A549 (cell line): ENCODE results near the gene LTF. TPM values are rescaled to one million over a fixed set of nuclear protein-coding genes. Genes with fewer than 3 reads are reported as not detected.

Experiments used
- ATAC-seq, 2 experiments: fragments of 200-7000 bp in 1 of 2; fragments of >200 bp in 1 of 2; cut with Nextera tagmentation in 1 of 2; cut with Tn5 transposase in 1 of 2; 3 replicates each; pipeline versions ENCODE4 v1.8.0 to v1.9.1; 2018 to 2020; ENCODE audit warnings: mild to moderate bottlenecking in 1 of 2, moderate library complexity in 1 of 2
- CTCF ChIA-PET: fragments of 300-600 bp; sonication (Branson Sonifier 250); formaldehyde crosslinking; extraction: SDS; loops from one replicate; lab custom pipeline; 2021; ENCODE audit warnings: antibody characterized with exemption, inconsistent platforms; lab: Yijun Ruan, JAX
- POLR2A ChIA-PET: fragments of 350-600 bp; formaldehyde crosslinking; extraction: SDS; loops from one replicate; lab custom pipeline; 2021; ENCODE audit warnings: antibody characterized with exemption, inconsistent platforms; lab: Yijun Ruan, JAX
- DNase-seq, 2 experiments: peaks; one replicate each; pipeline versions ENCODE4 v3.0.0 to v3.0.0-alpha.2; 2011 to 2016; ENCODE audit warnings: low read depth in 1 of 2, low spot score in 1 of 2
- FAIRE-seq: peaks from 2 replicates; lab custom pipeline; 2011; peaks lifted over from hg19 to GRCh38; lab: Jason Lieb, UNC
- H3K27ac ChIP-seq, 2 experiments: fragments of >200 bp; sonication (Bioruptor Twin); formaldehyde crosslinking; 3 replicates each; pipeline ENCODE4 v1.5.1; 2016 to 2017
- H3K4me1 ChIP-seq: fragments of >200 bp; sonication (Bioruptor Twin); formaldehyde crosslinking; 3 replicates; pipeline ENCODE4 v1.6.1; 2016
- H3K4me2 ChIP-seq: fragments of >200 bp; sonication (Bioruptor Twin); formaldehyde crosslinking; 3 replicates; pipeline ENCODE4 v1.6.1; 2016
- H3K4me3 ChIP-seq: fragments of >200 bp; sonication (Bioruptor Twin); formaldehyde crosslinking; 3 replicates; pipeline ENCODE4 v1.5.1; 2016
- H3K9me3 ChIP-seq: fragments of >200 bp; sonication (Bioruptor Twin); formaldehyde crosslinking; 3 replicates; pipeline ENCODE4 v1.6.1; 2016
- EP300 ChIP-seq, 2 experiments: fragments of >200 bp; sonication (Bioruptor Twin); formaldehyde crosslinking; IDR thresholded peaks; 2 replicates in 1 of 2; 3 replicates in 1 of 2; pipeline ENCODE4 v1.6.1; 2016 to 2017
- FOSB ChIP-seq: fragments of 250-450 bp; sonication (Bioruptor Pico); IDR thresholded peaks from 2 replicates; pipeline ENCODE4 v1.5.0; 2020; ENCODE audit warnings: mild to moderate bottlenecking, moderate library complexity
- FOXS1 ChIP-seq: fragments of 250-450 bp; sonication (Bioruptor Pico); IDR thresholded peaks from 2 replicates; pipeline ENCODE4 v1.5.0; 2020; ENCODE audit warnings: mild to moderate bottlenecking, moderate library complexity
- GATA3 ChIP-seq: IDR thresholded peaks from 2 replicates; pipeline ENCODE4 v1.6.1; 2012; ENCODE audit warnings: borderline replicate concordance
- HDAC2 ChIP-seq: fragments of 200-600 bp; sonication (generic); IDR thresholded peaks from 2 replicates; pipeline ENCODE4 v1.6.1; 2016
- HEYL ChIP-seq: fragments of 250-450 bp; sonication (Bioruptor Pico); IDR thresholded peaks from 2 replicates; pipeline ENCODE4 v1.8.0; 2021; ENCODE audit warnings: mild to moderate bottlenecking, moderate library complexity
- HOXB13 ChIP-seq: fragments of 250-450 bp; sonication (Bioruptor Pico); IDR thresholded peaks from 2 replicates; pipeline ENCODE4 v1.5.0; 2020; ENCODE audit warnings: low read depth, mild to moderate bottlenecking, moderate library complexity
- HOXB5 ChIP-seq: fragments of 250-450 bp; sonication (Bioruptor Pico); IDR thresholded peaks from 2 replicates; pipeline ENCODE4 v1.5.0; 2020; ENCODE audit warnings: mild to moderate bottlenecking, moderate library complexity
- KDM5A ChIP-seq: fragments of 200-600 bp; sonication (generic); IDR thresholded peaks from 2 replicates; pipeline ENCODE4 v1.6.1; 2016; ENCODE audit warnings: antibody characterized with exemption, mild to moderate bottlenecking
- MAZ ChIP-seq: fragments of 150-350 bp; IDR thresholded peaks from 2 replicates; pipeline ENCODE4 v1.6.1; 2014; ENCODE audit warnings: antibody characterized with exemption, low read depth, low read length, borderline replicate concordance
- MYC ChIP-seq: IDR thresholded peaks from 2 replicates; pipeline ENCODE4 v1.6.1; 2012; ENCODE audit warnings: mild to moderate bottlenecking, inconsistent platforms, low read length, improper control_type of control experiment, borderline replicate concordance
- NFE2L2 ChIP-seq: fragments of 150-350 bp; conservative IDR thresholded peaks from 2 replicates; pipeline ENCODE4 v1.6.1; 2014; ENCODE audit warnings: low read length
- RAD21 ChIP-seq, 2 experiments: fragments of >200 bp in 1 of 2; sonication (Bioruptor Twin) in 1 of 2; formaldehyde crosslinking in 1 of 2; IDR thresholded peaks in 1 of 2; conservative IDR thresholded peaks in 1 of 2; 2 replicates in 1 of 2; 3 replicates in 1 of 2; pipeline ENCODE4 v1.6.1; 2012 to 2018; ENCODE audit warnings: inconsistent platforms in 1 of 2
- RARB ChIP-seq: fragments of 250-450 bp; sonication (Bioruptor Pico); IDR thresholded peaks from 2 replicates; pipeline ENCODE4 v1.8.0; 2021; ENCODE audit warnings: mild to moderate bottlenecking, moderate library complexity
- SMC3 ChIP-seq: fragments of >200 bp; sonication (Bioruptor Twin); formaldehyde crosslinking; IDR thresholded peaks from 3 replicates; pipeline ENCODE4 v1.6.1; 2018; ENCODE audit warnings: inconsistent platforms
- TP53 ChIP-seq: fragments of 250-450 bp; sonication (Bioruptor Pico); IDR thresholded peaks from 2 replicates; pipeline ENCODE4 v1.5.0; 2021; ENCODE audit warnings: mild to moderate bottlenecking, moderate library complexity
- WGBS: methylation state at CpG from one replicate; pipeline ENCODE4 v1.1.6; 2017; ENCODE audit errors: missing lambda C conversion rate; 5-methylcytosine and 5-hydroxymethylcytosine counted together
- polyA plus RNA-seq, 4 experiments: library from polyadenylated mRNA; depleted of rRNA in 3 of 4; stranded (reverse); fragments of >200 nt; fragmentation: RNase III in 1 of 4; extraction: RNeasy Plus Mini Kit Qiagen cat#74134 plus additional on column Dnase treatment in 1 of 4; gene quantifications; 2 replicates in 3 of 4; 3 replicates in 1 of 4; pipeline ENCODE4 v1.2.3, GENCODE V29; 2011 to 2017
- TF ChIP-seq, protein P1 (sequence below): fragments of >200 bp; sonication (Bioruptor Twin); formaldehyde crosslinking; IDR thresholded peaks from 3 replicates; pipeline ENCODE4 v1.6.1; 2016
- TF ChIP-seq, protein P2 (sequence below): fragments of 250-450 bp; sonication (Bioruptor Pico); IDR thresholded peaks from 2 replicates; pipeline ENCODE4 v1.5.0; 2021; ENCODE audit warnings: mild to moderate bottlenecking, moderate library complexity, borderline replicate concordance
- TF ChIP-seq, protein P3 (sequence below): fragments of 150-350 bp; IDR thresholded peaks from 2 replicates; pipeline ENCODE4 v1.6.1; 2014; ENCODE audit warnings: low read depth, mild to moderate bottlenecking, low read length
- TF ChIP-seq, protein P4 (sequence below): fragments of 250-450 bp; sonication (Bioruptor Pico); IDR thresholded peaks from 2 replicates; pipeline ENCODE4 v1.5.0; 2020; ENCODE audit warnings: low read depth, mild to moderate bottlenecking, moderate library complexity
- TF ChIP-seq, protein P5 (sequence below): fragments of >200 bp; sonication (Bioruptor Twin); formaldehyde crosslinking; IDR thresholded peaks from 2 replicates; pipeline ENCODE4 v1.6.1; 2016

Gene LTF
- polyA plus RNA-seq, 2 of the 4 experiments (the other 2 are of a cell fraction): not detected

DNA sequence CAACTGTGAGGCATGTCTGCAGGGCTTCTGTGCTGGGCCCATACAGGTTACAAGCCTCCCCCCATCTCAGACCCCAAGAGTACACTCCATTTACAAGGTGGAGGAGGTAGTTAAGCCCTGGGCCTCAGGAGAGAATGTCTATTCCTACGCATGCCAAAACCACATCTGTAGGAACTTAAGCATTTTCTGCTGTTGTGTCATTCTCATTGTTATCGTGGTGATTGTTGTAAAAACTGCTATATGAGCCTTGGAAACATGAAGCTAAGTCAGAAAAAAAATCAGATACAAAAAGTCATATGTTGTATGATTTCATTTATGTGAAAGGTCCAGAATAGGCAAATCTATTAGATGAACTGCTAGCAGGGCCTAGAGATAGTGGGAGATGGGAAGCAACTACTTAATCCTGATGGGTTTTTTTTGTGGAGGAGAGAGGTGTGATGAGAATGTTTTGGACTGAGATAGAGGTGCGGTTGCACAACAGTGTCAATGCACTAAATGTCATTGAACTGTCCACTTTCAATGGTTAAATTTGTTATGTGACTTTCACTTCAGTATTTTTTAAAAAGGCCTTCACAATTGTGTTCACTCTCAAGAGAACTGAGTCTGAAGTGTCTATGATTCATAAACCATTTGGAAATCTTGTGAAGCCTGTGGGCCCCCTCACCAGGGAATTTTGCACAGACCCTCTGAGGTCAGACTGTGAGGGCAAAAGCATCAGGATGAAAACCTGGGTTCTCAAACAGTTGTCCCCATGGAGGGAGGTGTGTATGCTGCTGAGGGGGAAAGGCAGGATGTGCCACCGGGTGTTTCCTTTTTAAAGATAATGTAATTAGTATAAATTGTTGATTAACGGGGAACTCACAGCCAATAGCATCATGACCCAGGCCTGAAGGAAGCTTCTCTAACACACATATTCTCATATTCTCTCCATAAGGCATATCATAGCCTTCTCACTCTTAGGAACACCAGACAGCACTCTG is 36.2 kb upstream of the LTF start:
- ChIA-PET POLR2A (no interaction called here), CTCF (interaction anchor here (3.7 kb wide), 1 partner anchor 12 kb away, joined by 22 read pairs; no protein-coding TSS in a partner anchor)
- Histone ChIP-seq H3K9me3 (no peaks in the 10 kb centered on the region), H3K4me1 (no peaks in the 10 kb centered on the region), H3K4me2 (no peak overlapping the region), H3K4me3 (no peak overlapping the region), H3K27ac (no peak overlapping the region)
- ATAC-seq: no peak
- DNase-seq: no peak
- no peak for FAIRE-seq
- TF ChIP-seq HEYL (CRISPR knock-in tag): no peak
- TF ChIP-seq HDAC2: no peak
- TF ChIP-seq GATA3: no peak
- no peak for TF ChIP-seq MYC
- TF ChIP-seq KDM5A: no peak
- no peak for TF ChIP-seq MAZ
- no peak for TF ChIP-seq EP300 (IDR thresholded peaks at IDR 0.05)
- TF ChIP-seq, protein P1, sequence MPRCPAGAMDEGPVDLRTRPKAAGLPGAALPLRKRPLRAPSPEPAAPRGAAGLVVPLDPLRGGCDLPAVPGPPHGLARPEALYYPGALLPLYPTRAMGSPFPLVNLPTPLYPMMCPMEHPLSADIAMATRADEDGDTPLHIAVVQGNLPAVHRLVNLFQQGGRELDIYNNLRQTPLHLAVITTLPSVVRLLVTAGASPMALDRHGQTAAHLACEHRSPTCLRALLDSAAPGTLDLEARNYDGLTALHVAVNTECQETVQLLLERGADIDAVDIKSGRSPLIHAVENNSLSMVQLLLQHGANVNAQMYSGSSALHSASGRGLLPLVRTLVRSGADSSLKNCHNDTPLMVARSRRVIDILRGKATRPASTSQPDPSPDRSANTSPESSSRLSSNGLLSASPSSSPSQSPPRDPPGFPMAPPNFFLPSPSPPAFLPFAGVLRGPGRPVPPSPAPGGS: no peak
- no peak for TF ChIP-seq RARB
- no peak for TF ChIP-seq RAD21 (conservative IDR thresholded peaks at IDR 0.05 in 1 of 2, IDR thresholded peaks at IDR 0.05 in 1 of 2)
- TF ChIP-seq SMC3: no peak
- TF ChIP-seq, protein P2, sequence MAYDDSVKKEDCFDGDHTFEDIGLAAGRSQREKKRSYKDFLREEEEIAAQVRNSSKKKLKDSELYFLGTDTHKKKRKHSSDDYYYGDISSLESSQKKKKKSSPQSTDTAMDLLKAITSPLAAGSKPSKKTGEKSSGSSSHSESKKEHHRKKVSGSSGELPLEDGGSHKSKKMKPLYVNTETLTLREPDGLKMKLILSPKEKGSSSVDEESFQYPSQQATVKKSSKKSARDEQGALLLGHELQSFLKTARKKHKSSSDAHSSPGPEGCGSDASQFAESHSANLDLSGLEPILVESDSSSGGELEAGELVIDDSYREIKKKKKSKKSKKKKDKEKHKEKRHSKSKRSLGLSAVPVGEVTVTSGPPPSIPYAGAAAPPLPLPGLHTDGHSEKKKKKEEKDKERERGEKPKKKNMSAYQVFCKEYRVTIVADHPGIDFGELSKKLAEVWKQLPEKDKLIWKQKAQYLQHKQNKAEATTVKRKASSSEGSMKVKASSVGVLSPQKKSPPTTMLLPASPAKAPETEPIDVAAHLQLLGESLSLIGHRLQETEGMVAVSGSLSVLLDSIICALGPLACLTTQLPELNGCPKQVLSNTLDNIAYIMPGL (CRISPR knock-in tag): no peak
- no peak for TF ChIP-seq HOXB5
- no peak for TF ChIP-seq TP53
- TF ChIP-seq NFE2L2: no peak
- TF ChIP-seq FOXS1 (CRISPR knock-in tag): no peak
- no peak for TF ChIP-seq HOXB13 (CRISPR knock-in tag)
- 52% methylated on average over 5 of the region's 5 CpGs for WGBS

DNA sequence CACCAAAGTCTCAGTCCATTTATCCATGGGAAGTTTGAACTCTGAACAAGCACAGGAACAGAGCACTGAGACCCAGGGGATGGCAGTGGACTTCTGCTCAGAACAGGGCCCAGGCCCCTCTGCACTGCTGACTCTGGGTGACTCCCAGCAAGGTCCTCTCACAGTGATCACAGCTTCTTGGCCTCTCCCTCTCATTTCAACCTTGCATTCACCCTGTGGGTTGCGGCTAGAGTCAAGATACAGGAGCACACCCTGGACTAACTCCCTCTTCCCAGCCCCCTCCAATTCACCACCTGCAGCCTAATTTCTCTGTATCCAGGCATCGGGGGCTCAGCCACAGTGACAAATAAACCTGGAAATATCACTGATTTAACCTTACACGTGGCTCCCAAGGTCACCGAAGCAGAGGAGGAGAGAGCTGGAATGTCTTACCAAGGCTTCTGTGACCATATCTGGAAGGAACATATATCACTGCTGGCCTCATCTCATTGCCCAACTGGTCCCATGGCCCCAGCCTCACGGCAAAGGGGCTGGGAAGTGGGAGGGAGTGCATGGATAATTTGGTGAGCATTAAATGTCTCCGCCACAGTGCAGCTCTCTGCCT is 34.3 kb upstream of the LTF start:
- DNase-seq (no peak), FAIRE-seq (no peak), ATAC-seq (no peak)
- POLR2A ChIA-PET: no interaction called here
- Histone ChIP-seq H3K27ac (no peak overlapping the region), H3K4me1 (no peaks in the 10 kb centered on the region), H3K4me3 (no peak overlapping the region), H3K9me3 (no peaks in the 10 kb centered on the region), H3K4me2 (no peak overlapping the region)
- 56% methylated on average over 6 of the region's 6 CpGs for WGBS
- TF ChIP-seq, protein P3, sequence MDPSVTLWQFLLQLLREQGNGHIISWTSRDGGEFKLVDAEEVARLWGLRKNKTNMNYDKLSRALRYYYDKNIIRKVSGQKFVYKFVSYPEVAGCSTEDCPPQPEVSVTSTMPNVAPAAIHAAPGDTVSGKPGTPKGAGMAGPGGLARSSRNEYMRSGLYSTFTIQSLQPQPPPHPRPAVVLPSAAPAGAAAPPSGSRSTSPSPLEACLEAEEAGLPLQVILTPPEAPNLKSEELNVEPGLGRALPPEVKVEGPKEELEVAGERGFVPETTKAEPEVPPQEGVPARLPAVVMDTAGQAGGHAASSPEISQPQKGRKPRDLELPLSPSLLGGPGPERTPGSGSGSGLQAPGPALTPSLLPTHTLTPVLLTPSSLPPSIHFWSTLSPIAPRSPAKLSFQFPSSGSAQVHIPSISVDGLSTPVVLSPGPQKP: no peak
- TF ChIP-seq FOSB (CRISPR knock-in tag): no peak
- TF ChIP-seq, protein P4, sequence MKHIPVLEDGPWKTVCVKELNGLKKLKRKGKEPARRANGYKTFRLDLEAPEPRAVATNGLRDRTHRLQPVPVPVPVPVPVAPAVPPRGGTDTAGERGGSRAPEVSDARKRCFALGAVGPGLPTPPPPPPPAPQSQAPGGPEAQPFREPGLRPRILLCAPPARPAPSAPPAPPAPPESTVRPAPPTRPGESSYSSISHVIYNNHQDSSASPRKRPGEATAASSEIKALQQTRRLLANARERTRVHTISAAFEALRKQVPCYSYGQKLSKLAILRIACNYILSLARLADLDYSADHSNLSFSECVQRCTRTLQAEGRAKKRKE (CRISPR knock-in tag): no peak
- TF ChIP-seq, protein P2 (CRISPR knock-in tag): no peak
- TF ChIP-seq, protein P5, sequence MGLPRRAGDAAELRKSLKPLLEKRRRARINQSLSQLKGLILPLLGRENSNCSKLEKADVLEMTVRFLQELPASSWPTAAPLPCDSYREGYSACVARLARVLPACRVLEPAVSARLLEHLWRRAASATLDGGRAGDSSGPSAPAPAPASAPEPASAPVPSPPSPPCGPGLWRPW: no peak
- CTCF ChIA-PET: interaction anchor here (1.0 to 3.8 kb wide), 4 partner anchors 10 to 131 kb away, joined by 3 to 28 read pairs (median 10); no protein-coding TSS in a partner anchor
